Psoas muscle (tissue), 8 donors: ENCODE results near the gene TBX5. TPM values are rescaled to one million over a fixed set of nuclear protein-coding genes. Genes with fewer than 3 reads are reported as not detected.

Experiments
- ATAC-seq, 4 donors: fragments of 200-7000 bp; cut with Tn5 transposase; one replicate each; pipeline ENCODE4 v1.9.1; 2020; ENCODE audit warnings: moderate library complexity in 3 of 4, mild to moderate bottlenecking in 2 of 4
- DNase-seq, 2 donors: peaks; one replicate each; pipeline ENCODE4 v3.0.0-alpha.2; 2020
- H3K27ac ChIP-seq: fragments of 200-600 bp; one replicate; pipeline ENCODE4 v1.8.0; 2022
- H3K27me3 ChIP-seq, 3 donors: fragments of 200-600 bp in 1 of 3; one replicate each; pipeline versions ENCODE4 v1.6.1 to v1.8.0; 2013 to 2022; ENCODE audit warnings: low read length in 2 of 3, mild to moderate bottlenecking in 2 of 3, moderate library complexity in 1 of 3; ENCODE audit not compliant: insufficient read depth in 3 of 3
- H3K36me3 ChIP-seq, 2 donors: fragments of 200-600 bp in 1 of 2; one replicate each; pipeline versions ENCODE4 v1.6.1 to v1.8.0; 2013 to 2022; ENCODE audit warnings: low read depth in 1 of 2, mild to moderate bottlenecking in 1 of 2, moderate library complexity in 1 of 2; ENCODE audit not compliant: insufficient read depth in 1 of 2
- H3K4me1 ChIP-seq: fragments of 200-600 bp; one replicate; pipeline ENCODE4 v1.8.0; 2022
- H3K4me3 ChIP-seq: fragments of 200-600 bp; one replicate; pipeline ENCODE4 v1.8.0; 2022; ENCODE audit warnings: mild to moderate bottlenecking
- H3K9me3 ChIP-seq: fragments of 200-600 bp; one replicate; pipeline ENCODE4 v1.8.0; 2022
- CTCF ChIP-seq: fragments of 200-600 bp; IDR thresholded peaks from one replicate; pipeline ENCODE4 v1.8.0; 2022; ENCODE audit warnings: antibody characterized with exemption
- WGBS, 3 donors: extraction: QIAGEN DNeasy Blood & Tissue Kit; methylation state at CpG; one replicate each; pipeline versions ENCODE4 v1.1.6 to v1.1.7; 2013; 5-methylcytosine and 5-hydroxymethylcytosine counted together
- intact Hi-C, 2 donors: fragments of 100-400 bp; cut with DNase I; formaldehyde crosslinking; loops; one replicate each; pipeline versions ENCODE4 v1.11.0 to v1.14.2; 2022
- polyA plus RNA-seq, 3 donors: library from polyadenylated mRNA; stranded (reverse); fragments of 200-250 nt; gene quantifications; one replicate each; pipeline ENCODE4 v1.2.3, GENCODE V29; 2013
- total RNA-seq, 4 donors: library from RNA; stranded (reverse); fragmentation: NEBNext Ultra II Directional in 2 of 4; extraction: Animal tissue kit (Norgen Biotek cat#: 25700) in 2 of 4; gene quantifications; one replicate each; pipeline versions ENCODE4 v1.2.1 to v1.2.4, GENCODE V29; 2021 to 2023
- donor health status: healthy with polysubstance abuse.
- donor health status: DM: no; HTN: no; CAD: no; lungs with moderate emphysema.
- donor health status: Bipolar disorder and iron deficiency.
- donor health status: healthy.
- donor health status: DM: yes; HTN: yes; CAD: no.
- donor health status: DM: no; HTN: no; CAD: no.
- donor health status: DM: no; HTN: no; CAD: no.
- donor health status: DM: yes; HTN: yes; CAD: no.

The TBX5 gene
- total and polyA plus RNA-seq, 7 donors, result 0.26 TPM; not detected in 6

GRCh38 chr12:114408471-114408885 lies 2.5 kb upstream of the TBX5 start:
- DNase-seq (no peak), ATAC-seq (no peak)
- WGBS, 3 donors, result 7 to 11% (median 9%) methylated on average over 21 of the region's 21 CpGs
- Histone ChIP-seq H3K27ac (no peak overlapping the region), H3K9me3 (no peaks in the 10 kb centered on the region), H3K4me3 (peak overlapping the region; percentile 56), H3K4me1 (no peaks in the 10 kb centered on the region), H3K27me3 (peaks cover 0 to 100% (median 60%) of the 10 kb centered on the region in 3 donors), H3K36me3 (no peaks in the 10 kb centered on the region)
- intact Hi-C loops, result no loop called here
- no peak for TF ChIP-seq CTCF

- Histone ChIP-seq H3K4me1 (no peaks in the 10 kb centered on the region), H3K9me3 (no peaks in the 10 kb centered on the region), H3K27me3 (peaks cover 0 to 100% (median 62%) of the 10 kb centered on the region in 3 donors), H3K27ac (no peak overlapping the region), H3K36me3 (no peaks in the 10 kb centered on the region), H3K4me3 (no peak overlapping the region)
- ATAC-seq (no peak), DNase-seq (no peak)
- no peak for TF ChIP-seq CTCF
- intact Hi-C loops, result no loop called here
- 12 to 25% (median 20%) methylated on average over 31 of the region's 31 CpGs for WGBS, 3 donors
Measured at GRCh38 chr12:114407842-114408411, 2.0 kb upstream of the TBX5 start.

GRCh38 chr12:114406984-114407841 lies 1.3 kb upstream of the TBX5 start:
- intact Hi-C loops, result no loop called here
- no peak for ATAC-seq
- Histone ChIP-seq H3K4me1 (no peaks in the 10 kb centered on the region), H3K27ac (no peak overlapping the region), H3K4me3 (no peak overlapping the region), H3K36me3 (no peaks in the 10 kb centered on the region), H3K9me3 (no peaks in the 10 kb centered on the region), H3K27me3 (peaks cover 0 to 100% (median 63%) of the 10 kb centered on the region in 3 donors)
- 53 to 70% (median 69%) methylated on average over 12 of the region's 12 CpGs for WGBS, 3 donors
- no peak for TF ChIP-seq CTCF
- no peak for DNase-seq

- intact Hi-C loops, result no loop called here
- ATAC-seq (no peak), DNase-seq (no peak)
- Histone ChIP-seq H3K4me1 (no peaks in the 10 kb centered on the region), H3K9me3 (no peaks in the 10 kb centered on the region), H3K36me3 (no peaks in the 10 kb centered on the region), H3K27ac (no peak overlapping the region), H3K27me3 (peaks cover 0 to 100% (median 62%) of the 10 kb centered on the region in 3 donors), H3K4me3 (no peak overlapping the region)
- no peak for TF ChIP-seq CTCF
- 9 to 14% (median 11%) methylated on average over 24 of the region's 24 CpGs for WGBS, 3 donors
Measured at GRCh38 chr12:114406316-114406983, 506 bp upstream of the TBX5 start.
